Lung (tissue), 12 donors: Measurements from ENCODE around the gene GPR146. TPM values are rescaled to one million over a fixed set of nuclear protein-coding genes. Genes with fewer than 3 reads are reported as not detected.
A peak's percentile ranks its signal among the peaks of the same experiment; 100 is the strongest.

Experiments
- ATAC-seq: fragments of 200-7000 bp; cut with Tn5 transposase; one replicate; pipeline ENCODE4 v1.9.1; 2020; ENCODE audit warnings: moderate number of reproducible peaks; ENCODE audit not compliant: insufficient read depth, low FRiP score
- DNase-seq, 3 donors: peaks; one replicate each; pipeline ENCODE4 v3.0.0-alpha.2; 2013 to 2017
- H3K27ac ChIP-seq, 2 donors: one replicate each; pipeline ENCODE4 v1.5.1; 2013; ENCODE audit warnings: mild to moderate bottlenecking in 2 of 2, moderate library complexity in 2 of 2, control low read depth in 1 of 2, inconsistent platforms in 1 of 2, low read depth in 1 of 2, low read length in 1 of 2
- H3K27me3 ChIP-seq, 3 donors: one replicate each; pipeline ENCODE4 v1.5.1; 2013; ENCODE audit warnings: low read length in 2 of 3; ENCODE audit not compliant: control insufficient read depth in 3 of 3, insufficient read depth in 3 of 3
- H3K36me3 ChIP-seq, 4 donors: one replicate each; pipeline ENCODE4 v1.5.1; 2013; ENCODE audit warnings: low read length in 4 of 4, mild to moderate bottlenecking in 1 of 4, moderate library complexity in 1 of 4; ENCODE audit not compliant: control insufficient read depth in 4 of 4, insufficient read depth in 4 of 4
- H3K4me1 ChIP-seq, 5 donors: one replicate each; pipeline ENCODE4 v1.5.1; 2013; ENCODE audit warnings: low read length in 5 of 5, mild to moderate bottlenecking in 2 of 5, moderate library complexity in 1 of 5; ENCODE audit not compliant: control insufficient read depth in 5 of 5, insufficient read depth in 5 of 5
- H3K4me3 ChIP-seq: one replicate; pipeline ENCODE4 v1.5.1; 2013; ENCODE audit warnings: mild to moderate bottlenecking, control low read depth, moderate library complexity
- H3K9ac ChIP-seq, 2 donors: one replicate each; pipeline ENCODE4 v1.5.1; 2013; ENCODE audit warnings: low read length in 2 of 2, control low read depth in 1 of 2; ENCODE audit not compliant: insufficient read depth in 1 of 2
- H3K9me3 ChIP-seq, 4 donors: one replicate each; pipeline ENCODE4 v1.5.1; 2013; ENCODE audit warnings: low read length in 3 of 4, mild to moderate bottlenecking in 1 of 4, moderate library complexity in 1 of 4; ENCODE audit not compliant: control insufficient read depth in 4 of 4, insufficient read depth in 3 of 4
- WGBS, 2 donors: extraction: QIAGEN DNeasy Blood & Tissue Kit; methylation state at CpG; one replicate each; pipeline ENCODE4 v1.1.7; 2013; 5-methylcytosine and 5-hydroxymethylcytosine counted together
- polyA plus RNA-seq, 2 donors: library from polyadenylated mRNA; stranded (reverse); fragments of 200-250 nt; gene quantifications; one replicate each; pipeline ENCODE4 v1.2.1, GENCODE V29; 2013
- total RNA-seq, 2 donors: library from RNA; depleted of rRNA in 1 of 2; stranded (reverse); fragments of >200 nt in 1 of 2; gene quantifications; one replicate each; pipeline ENCODE4 v1.2.1, GENCODE V29; 2014 to 2021
- TF ChIP-seq, protein P1 (sequence below): IDR thresholded peaks from 2 replicates; pipeline ENCODE4 v1.5.1; 2012; ENCODE audit warnings: mild to moderate bottlenecking; ENCODE audit errors: control extremely low read depth, extremely low read depth
- donor health status: control.
- donor health status: control.
- donor health status: Bipolar disorder and iron deficiency.
- donor health status: healthy.
- donor health status: DM: yes; HTN: yes; CAD: no.

The GPR146 gene
- total and polyA plus RNA-seq, 4 donors, result 13.7 to 27.1 (median 14.0) TPM

DNA sequence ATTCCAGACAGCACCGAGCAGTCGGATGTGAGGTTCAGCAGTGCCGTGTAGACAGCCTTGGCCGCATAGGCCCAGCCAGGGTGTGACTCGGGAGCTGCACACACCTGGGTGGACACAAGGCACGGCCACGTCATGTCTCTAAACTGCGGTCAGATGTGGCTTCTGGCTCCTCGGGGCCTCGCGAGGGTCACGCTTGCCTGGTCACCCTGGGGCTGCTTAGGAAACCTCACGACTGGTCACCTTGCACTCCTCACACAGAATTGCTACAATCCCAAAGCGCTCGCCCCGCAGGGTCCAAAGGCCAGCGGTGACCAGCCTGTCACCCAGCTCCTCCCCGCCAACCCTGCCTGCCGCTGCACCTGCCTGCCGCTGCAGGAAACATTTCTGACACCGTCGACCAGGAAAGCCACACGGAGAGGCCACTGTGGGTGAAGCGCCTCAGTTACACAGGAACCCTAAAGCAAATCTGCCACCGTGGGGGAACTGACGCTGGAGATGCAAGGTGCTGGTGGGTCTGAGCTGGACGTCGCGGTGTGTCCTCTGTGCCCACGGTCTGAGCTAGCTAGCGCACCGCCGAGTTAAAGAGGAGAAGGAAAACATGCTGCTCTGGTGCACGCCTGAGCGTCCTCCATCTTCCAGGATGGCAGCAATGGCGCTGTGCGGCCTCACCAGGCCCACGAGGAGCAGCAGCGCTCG lies 48.6 kb downstream of the GPR146 start:
- ATAC-seq, result no peak
- 92 to 95% methylated on average over 38 to 40 of the region's 40 CpGs for WGBS, 2 donors

DNA sequence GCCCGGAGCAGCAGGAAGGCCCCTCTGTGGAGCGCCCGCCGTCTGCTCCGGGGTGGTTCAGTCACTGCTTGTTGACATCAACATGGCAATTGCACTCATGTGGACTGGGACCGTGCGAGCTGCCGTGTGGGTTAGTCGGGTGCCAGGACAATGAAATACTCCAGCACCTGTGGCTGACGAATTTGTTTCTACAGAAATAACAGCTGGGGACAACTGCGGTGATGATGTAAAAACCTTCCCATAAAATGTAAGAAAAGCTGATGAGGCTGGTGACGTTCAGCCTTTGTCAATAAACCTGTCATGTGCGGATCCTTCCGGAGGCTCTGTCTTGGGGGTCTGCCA lies 49.1 kb downstream of the GPR146 start:
- TF ChIP-seq, protein P1, sequence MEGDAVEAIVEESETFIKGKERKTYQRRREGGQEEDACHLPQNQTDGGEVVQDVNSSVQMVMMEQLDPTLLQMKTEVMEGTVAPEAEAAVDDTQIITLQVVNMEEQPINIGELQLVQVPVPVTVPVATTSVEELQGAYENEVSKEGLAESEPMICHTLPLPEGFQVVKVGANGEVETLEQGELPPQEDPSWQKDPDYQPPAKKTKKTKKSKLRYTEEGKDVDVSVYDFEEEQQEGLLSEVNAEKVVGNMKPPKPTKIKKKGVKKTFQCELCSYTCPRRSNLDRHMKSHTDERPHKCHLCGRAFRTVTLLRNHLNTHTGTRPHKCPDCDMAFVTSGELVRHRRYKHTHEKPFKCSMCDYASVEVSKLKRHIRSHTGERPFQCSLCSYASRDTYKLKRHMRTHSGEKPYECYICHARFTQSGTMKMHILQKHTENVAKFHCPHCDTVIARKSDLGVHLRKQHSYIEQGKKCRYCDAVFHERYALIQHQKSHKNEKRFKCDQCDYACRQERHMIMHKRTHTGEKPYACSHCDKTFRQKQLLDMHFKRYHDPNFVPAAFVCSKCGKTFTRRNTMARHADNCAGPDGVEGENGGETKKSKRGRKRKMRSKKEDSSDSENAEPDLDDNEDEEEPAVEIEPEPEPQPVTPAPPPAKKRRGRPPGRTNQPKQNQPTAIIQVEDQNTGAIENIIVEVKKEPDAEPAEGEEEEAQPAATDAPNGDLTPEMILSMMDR, result no peak
- no peak overlapping the region for H3K9ac ChIP-seq
- DNase-seq, result peak in 2 of 3 donors; percentile 33 to 68
- H3K4me3 ChIP-seq, result no peak overlapping the region
- peaks cover 0 to 16% (median 1%) of the 10 kb centered on the region in 4 donors for H3K36me3 ChIP-seq
- H3K4me1 ChIP-seq, result peaks cover 0 to 25% (median 11%) of the 10 kb centered on the region in 5 donors
- peaks cover 0 to 3% (median 0%) of the 10 kb centered on the region in 4 donors for H3K9me3 ChIP-seq
- no peaks in the 10 kb centered on the region for H3K27me3 ChIP-seq
- no peak overlapping the region for H3K27ac ChIP-seq
- 86 to 88% methylated on average over 14 of the region's 14 CpGs for WGBS, 2 donors
- no peak for ATAC-seq

More for the DNA sequence above, 48.6 kb downstream of the GPR146 start:
- Histone ChIP-seq H3K27me3 (no peaks in the 10 kb centered on the region), H3K9me3 (peaks cover 0 to 3% (median 0%) of the 10 kb centered on the region in 4 donors), H3K4me3 (no peak overlapping the region), H3K9ac (no peak overlapping the region), H3K4me1 (peaks cover 0 to 30% (median 14%) of the 10 kb centered on the region in 5 donors), H3K36me3 (peaks cover 0 to 16% (median 0%) of the 10 kb centered on the region in 4 donors), H3K27ac (no peak overlapping the region)
- TF ChIP-seq, protein P1, result no peak
- DNase-seq, result no peak

DNA sequence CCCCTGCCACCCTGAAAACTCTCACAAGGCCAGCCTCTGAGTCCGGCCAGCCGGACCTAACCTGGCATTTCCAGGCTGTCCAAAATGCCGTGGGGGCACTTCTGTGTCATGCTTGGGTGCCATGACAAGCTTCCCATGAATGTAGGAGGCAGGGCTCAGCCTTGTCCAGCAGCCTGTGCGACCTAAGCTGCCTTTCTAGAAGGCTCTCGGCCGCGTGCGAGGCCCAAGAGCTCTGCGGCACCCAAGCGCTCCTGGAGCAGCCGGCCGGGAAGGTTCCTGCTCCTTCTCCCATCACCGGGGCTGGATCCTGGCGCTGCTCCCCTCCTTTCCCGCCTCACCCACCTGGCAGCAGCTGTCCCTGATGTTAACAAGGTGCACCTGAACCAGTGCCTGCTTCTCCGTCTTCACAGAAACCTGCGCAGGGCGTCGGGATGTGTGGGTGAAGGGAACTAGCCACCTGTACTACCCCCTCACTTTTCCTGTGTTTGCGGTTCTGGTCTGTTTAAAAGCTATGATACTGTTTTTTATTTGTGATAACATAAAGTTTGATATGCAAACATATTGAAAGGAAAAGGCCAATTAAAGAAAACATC lies 49.7 kb downstream of the GPR146 start:
- ATAC-seq, result no peak
- Histone ChIP-seq H3K4me1 (peaks cover 0 to 20% (median 11%) of the 10 kb centered on the region in 5 donors), H3K9me3 (peaks cover 0 to 3% (median 0%) of the 10 kb centered on the region in 4 donors), H3K27ac (no peak overlapping the region), H3K9ac (no peak overlapping the region), H3K4me3 (no peak overlapping the region), H3K36me3 (peaks cover 0 to 16% (median 1%) of the 10 kb centered on the region in 4 donors), H3K27me3 (no peaks in the 10 kb centered on the region)
- TF ChIP-seq, protein P1, result no peak
- no peak for DNase-seq
- 94 to 97% methylated on average over 20 of the region's 20 CpGs for WGBS, 2 donors
